GM18858 (cell line): ENCODE data around the gene SLC2A4RG.
"Not testable (repeated sequence)": the region's sequence is repeated elsewhere in the genome, so short reads cannot be mapped to it uniquely, and the experiment has no call there.

Source experiments
- ATAC-seq: cut with Tn5 transposase; IDR thresholded peaks from one replicate; pipeline ENCODE4 v1.9.1; 2021; ENCODE audit not compliant: unreplicated experiment

Gene SLC2A4RG

GRCh38 chr20:63775096-63775978, 35.8 kb downstream of the SLC2A4RG start:
- ATAC-seq = no peak

GRCh38 chr20:63776875-63777274, 37.3 kb downstream of the SLC2A4RG start:
- ATAC-seq = not testable (repeated sequence)

- no peak for ATAC-seq
Observed at GRCh38 chr20:63777614-63778013, 38.0 kb downstream of the SLC2A4RG start.

- ATAC-seq = no peak
Observed at GRCh38 chr20:63778034-63778752, 38.6 kb downstream of the SLC2A4RG start.

GRCh38 chr20:63778857-63779256, 39.3 kb downstream of the SLC2A4RG start:
- ATAC-seq = no peak

- ATAC-seq = no peak
Observed at GRCh38 chr20:63781181-63781580, 41.6 kb downstream of the SLC2A4RG start.

GRCh38 chr20:63782051-63782471, 42.5 kb downstream of the SLC2A4RG start:
- no peak for ATAC-seq

GRCh38 chr20:63782521-63782971, 43.0 kb downstream of the SLC2A4RG start:
- ATAC-seq = no peak

- no peak for ATAC-seq
Observed at GRCh38 chr20:63783970-63784369, 44.4 kb downstream of the SLC2A4RG start.

GRCh38 chr20:63785691-63786131, 46.1 kb downstream of the SLC2A4RG start:
- ATAC-seq = no peak

- ATAC-seq = no peak
Observed at GRCh38 chr20:63787302-63787701, 47.7 kb downstream of the SLC2A4RG start.

GRCh38 chr20:63787749-63788148, 48.2 kb downstream of the SLC2A4RG start:
- ATAC-seq = no peak

- ATAC-seq = no peak
Observed at GRCh38 chr20:63789836-63790571, 50.4 kb downstream of the SLC2A4RG start.

GRCh38 chr20:63790572-63791168, 51.1 kb downstream of the SLC2A4RG start:
- ATAC-seq = no peak

GRCh38 chr20:63791497-63792156, 52.1 kb downstream of the SLC2A4RG start:
- ATAC-seq = no peak

- ATAC-seq = no peak
Observed at GRCh38 chr20:63792866-63793265, 53.3 kb downstream of the SLC2A4RG start.
